Ovary (tissue), 3 donors: ENCODE measurements around the gene PBXIP1.

ENCODE experiments used
- EP300 ChIP-seq: sonication (generic); formaldehyde crosslinking; IDR thresholded peaks from one replicate; pipeline ENCODE4 v1.6.1; 2017; ENCODE audit warnings: antibody characterized with exemption
- POLR2A ChIP-seq: fragments of 450-650 bp; IDR thresholded peaks from one replicate; pipeline ENCODE4 v1.6.1; 2017; ENCODE audit warnings: antibody characterized with exemption, mild to moderate bottlenecking, moderate library complexity
- TF ChIP-seq, protein P1 (sequence below), 3 donors: fragments of 450-650 bp in 2 of 3; fragments of 200-600 bp in 1 of 3; IDR thresholded peaks; one replicate each; pipeline versions ENCODE4 v1.5.1 to v1.8.0; 2016 to 2022; ENCODE audit warnings: antibody characterized with exemption in 3 of 3, mild to moderate bottlenecking in 1 of 3
- donor health status: DM: no; HTN: no; CAD: no.

DNA sequence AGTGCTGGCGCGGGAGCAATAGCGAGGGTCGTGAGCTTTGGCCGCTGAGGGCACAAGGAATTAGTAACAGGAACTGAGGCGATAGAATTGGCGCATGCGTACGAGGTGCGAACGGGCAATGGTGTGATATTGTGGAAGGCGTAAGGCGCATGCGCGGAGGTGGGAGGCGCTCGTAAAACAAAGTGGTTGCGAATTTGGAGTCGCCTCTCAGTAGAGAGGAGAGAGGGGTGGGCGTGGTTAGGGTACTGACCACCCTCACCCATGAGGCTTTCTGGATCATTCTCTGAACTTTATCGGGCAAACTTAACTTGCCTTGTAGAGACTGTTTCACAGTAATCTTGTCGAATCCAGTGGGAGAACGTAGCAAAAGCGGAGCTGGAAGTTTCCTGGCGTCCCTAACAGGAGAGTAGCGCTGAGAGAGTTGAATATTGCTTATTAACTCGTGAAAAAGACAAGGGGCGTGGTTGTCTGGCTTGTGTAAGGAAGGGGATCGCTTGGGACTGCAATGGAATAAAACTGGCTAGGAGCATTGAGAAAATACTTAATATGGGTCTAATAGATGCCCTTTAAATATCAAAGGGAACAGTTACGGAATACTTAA, 19.0 kb upstream of the PBXIP1 start:
- TF ChIP-seq, protein P1, sequence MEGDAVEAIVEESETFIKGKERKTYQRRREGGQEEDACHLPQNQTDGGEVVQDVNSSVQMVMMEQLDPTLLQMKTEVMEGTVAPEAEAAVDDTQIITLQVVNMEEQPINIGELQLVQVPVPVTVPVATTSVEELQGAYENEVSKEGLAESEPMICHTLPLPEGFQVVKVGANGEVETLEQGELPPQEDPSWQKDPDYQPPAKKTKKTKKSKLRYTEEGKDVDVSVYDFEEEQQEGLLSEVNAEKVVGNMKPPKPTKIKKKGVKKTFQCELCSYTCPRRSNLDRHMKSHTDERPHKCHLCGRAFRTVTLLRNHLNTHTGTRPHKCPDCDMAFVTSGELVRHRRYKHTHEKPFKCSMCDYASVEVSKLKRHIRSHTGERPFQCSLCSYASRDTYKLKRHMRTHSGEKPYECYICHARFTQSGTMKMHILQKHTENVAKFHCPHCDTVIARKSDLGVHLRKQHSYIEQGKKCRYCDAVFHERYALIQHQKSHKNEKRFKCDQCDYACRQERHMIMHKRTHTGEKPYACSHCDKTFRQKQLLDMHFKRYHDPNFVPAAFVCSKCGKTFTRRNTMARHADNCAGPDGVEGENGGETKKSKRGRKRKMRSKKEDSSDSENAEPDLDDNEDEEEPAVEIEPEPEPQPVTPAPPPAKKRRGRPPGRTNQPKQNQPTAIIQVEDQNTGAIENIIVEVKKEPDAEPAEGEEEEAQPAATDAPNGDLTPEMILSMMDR (IDR thresholded peaks at IDR 0.05) = peak in 1 of 3 donors; percentile 27
- peak; percentile 80 for TF ChIP-seq POLR2A
- TF ChIP-seq EP300 = peak; percentile 44
